ENCODE data around the gene ZNF346. TPM values are rescaled to one million over a fixed set of nuclear protein-coding genes. Genes with fewer than 3 reads are reported as not detected.

ZNF346 gene
- total and polyA plus RNA-seq, 10 of the 15 experiments (the other 5 are each of a cell fraction or from before 2014, with no cell fraction given): 6.5 to 30.2 (median 24.0) TPM

GRCh38 chr5:177079606-177080005 lies 57.1 kb downstream of the ZNF346 start:
- ChIA-PET RAD21 (ENCODE audit: unreplicated experiment) (no interaction called here), POLR2A (interaction anchor here (0.6 kb wide), 2 partner anchors 33 to 225 kb away, joined by 3 to 4 read pairs; no protein-coding TSS in a partner anchor), CTCF (interaction anchor here (1.0 kb wide), 2 partner anchors 34 kb away, joined by 3 read pairs; no protein-coding TSS in a partner anchor), SMC1A (ENCODE audit: uncharacterized antibody, unreplicated experiment) (interaction anchor here (1.1 kb wide), 1 partner anchor 419 kb away, joined by 3 read pairs; no protein-coding TSS in a partner anchor)
- Histone ChIP-seq H3K4me3 (no peak overlapping the region), H3K27me3 (replicated peaks in 1 of 2; ENCODE audit: control insufficient read depth in 2 of 2, insufficient read depth in 2 of 2, low read length in 1 of 2) (no peaks in the 10 kb centered on the region), H4K20me1 (ENCODE audit: control insufficient read depth, insufficient read depth) (no peaks in the 10 kb centered on the region), H3K9me3 (replicated peaks; ENCODE audit: control insufficient read depth, insufficient read depth, low read length) (no peaks in the 10 kb centered on the region), H2AFZ (ENCODE audit: control insufficient read depth, low read depth, low read length) (no peak overlapping the region), H3K36me3 (ENCODE audit: control insufficient read depth in 2 of 2, insufficient read depth in 2 of 2, low read length in 1 of 2) (no peaks in the 10 kb centered on the region), H3K4me2 (ENCODE audit: control insufficient read depth, insufficient read depth) (no peak overlapping the region), H3K79me2 (ENCODE audit: control insufficient read depth, insufficient read depth, low read length) (no peaks in the 10 kb centered on the region), H3K4me1 (ENCODE audit: control insufficient read depth, insufficient read depth, low read length) (no peaks in the 10 kb centered on the region), H3K9ac (ENCODE audit: control insufficient read depth, insufficient read depth, low read length) (no peak overlapping the region), H3K27ac (ENCODE audit: control insufficient read depth, insufficient read depth) (no peak overlapping the region)
- BruUV-seq (replicated peaks): no TSS peak
- FAIRE-seq (no peak), ATAC-seq (no peak; the same call in 2 of the 3 replicates), DNase-seq (ENCODE audit: low read depth, low spot score) (no peak)
- TF ChIP-seq SUPT20H (IDR thresholded peaks at IDR 0.05; ENCODE audit: borderline replicate concordance, control insufficient read depth, low read depth, low read length): no peak
- no peak for TF ChIP-seq MXI1 (IDR thresholded peaks at IDR 0.05; ENCODE audit: low read depth, low read length)
- no peak for TF ChIP-seq MYB (IDR thresholded peaks at IDR 0.05; ENCODE audit: borderline replicate concordance, low read depth, low read length)
- no peak for TF ChIP-seq MYC (IDR thresholded peaks at IDR 0.05; ENCODE audit: insufficient read depth, insufficient read length, insufficient replicate concordance, low read length, severe bottlenecking)
- TF ChIP-seq CHD4 (IDR thresholded peaks at IDR 0.05): no peak
- TF ChIP-seq NFIC (IDR thresholded peaks at IDR 0.05; ENCODE audit: low read depth, low read length): no peak
- TF ChIP-seq ZNF592 (IDR thresholded peaks at IDR 0.05): no peak
- TF ChIP-seq ATF3 (IDR thresholded peaks at IDR 0.05; ENCODE audit: borderline replicate concordance, extremely low read depth, low read depth, low read length): no peak
- TF ChIP-seq PAX5 (IDR thresholded peaks at IDR 0.05; ENCODE audit: borderline replicate concordance, low read depth, low read length): no peak
- no peak for TF ChIP-seq ZNF622 (IDR thresholded peaks at IDR 0.05)
- TF ChIP-seq ZNF384 (IDR thresholded peaks at IDR 0.05; ENCODE audit: borderline replicate concordance, low read depth, low read length): no peak
- no peak for TF ChIP-seq NFYB (IDR thresholded peaks at IDR 0.05; ENCODE audit: insufficient read depth, low read depth, low read length)
- no peak for TF ChIP-seq SMAD1 (IDR thresholded peaks at IDR 0.05; ENCODE audit: low read depth, partially characterized antibody)
- TF ChIP-seq NR2C1 (IDR thresholded peaks at IDR 0.05): no peak
- in situ Hi-C loops (cut with MboI): no loop called here
- intact Hi-C loops (cut with micrococcal nuclease; ENCODE audit: unreplicated experiment): no loop called here
- 64% methylated on average over 9 of the region's 9 CpGs for WGBS (ENCODE audit: insufficient coverage, insufficient replicate concordance, low lambda C conversion rate, missing lambda C conversion rate)
